ENCODE measurements around the gene SYNJ1.

DNA sequence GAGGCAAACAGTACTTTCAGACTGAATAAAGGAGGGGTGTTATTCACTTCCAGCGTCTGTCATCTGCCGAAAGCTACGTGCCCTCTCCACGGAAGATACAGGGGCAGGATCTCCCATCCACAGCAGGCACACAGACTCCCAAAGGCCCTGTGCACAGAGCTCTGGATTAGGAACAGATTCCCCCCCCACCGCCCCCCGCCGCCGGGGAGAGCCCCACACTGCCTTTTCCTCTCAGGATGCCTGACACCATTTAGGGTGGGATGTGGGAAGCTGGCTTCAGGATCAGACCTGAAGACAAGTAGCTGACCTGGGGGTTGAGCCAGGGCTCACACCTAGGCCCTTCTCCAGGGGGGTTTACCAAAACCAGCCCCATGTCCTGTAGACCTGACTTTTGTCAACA lies 134.1 kb downstream of the SYNJ1 start:
- TF ChIP-seq POLR2A (IDR thresholded peaks at IDR 0.05; ENCODE audit: low read depth, low read length) (no peak), RAD21 (IDR thresholded peaks at IDR 0.05; ENCODE audit: low read length) (no peak), RFX5 (IDR thresholded peaks at IDR 0.05; ENCODE audit: low read depth, low read length) (no peak), BHLHE40 (IDR thresholded peaks at IDR 0.05; ENCODE audit: low read depth, low read length) (no peak), MAFK (IDR thresholded peaks at IDR 0.05; ENCODE audit: low read depth, low read length) (no peak), RCOR1 (IDR thresholded peaks at IDR 0.05; ENCODE audit: insufficient replicate concordance, low read length) (no peak), NFE2L2 (IDR thresholded peaks at IDR 0.05; ENCODE audit: low read depth, low read length) (no peak), FOS (IDR thresholded peaks at IDR 0.05; ENCODE audit: low read depth, low read length) (no peak)
- TF ChIP-seq, protein P1, sequence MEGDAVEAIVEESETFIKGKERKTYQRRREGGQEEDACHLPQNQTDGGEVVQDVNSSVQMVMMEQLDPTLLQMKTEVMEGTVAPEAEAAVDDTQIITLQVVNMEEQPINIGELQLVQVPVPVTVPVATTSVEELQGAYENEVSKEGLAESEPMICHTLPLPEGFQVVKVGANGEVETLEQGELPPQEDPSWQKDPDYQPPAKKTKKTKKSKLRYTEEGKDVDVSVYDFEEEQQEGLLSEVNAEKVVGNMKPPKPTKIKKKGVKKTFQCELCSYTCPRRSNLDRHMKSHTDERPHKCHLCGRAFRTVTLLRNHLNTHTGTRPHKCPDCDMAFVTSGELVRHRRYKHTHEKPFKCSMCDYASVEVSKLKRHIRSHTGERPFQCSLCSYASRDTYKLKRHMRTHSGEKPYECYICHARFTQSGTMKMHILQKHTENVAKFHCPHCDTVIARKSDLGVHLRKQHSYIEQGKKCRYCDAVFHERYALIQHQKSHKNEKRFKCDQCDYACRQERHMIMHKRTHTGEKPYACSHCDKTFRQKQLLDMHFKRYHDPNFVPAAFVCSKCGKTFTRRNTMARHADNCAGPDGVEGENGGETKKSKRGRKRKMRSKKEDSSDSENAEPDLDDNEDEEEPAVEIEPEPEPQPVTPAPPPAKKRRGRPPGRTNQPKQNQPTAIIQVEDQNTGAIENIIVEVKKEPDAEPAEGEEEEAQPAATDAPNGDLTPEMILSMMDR (conservative IDR thresholded peaks at IDR 0.05; ENCODE audit: low read depth, low read length), result no peak
- TF ChIP-seq, protein P2, sequence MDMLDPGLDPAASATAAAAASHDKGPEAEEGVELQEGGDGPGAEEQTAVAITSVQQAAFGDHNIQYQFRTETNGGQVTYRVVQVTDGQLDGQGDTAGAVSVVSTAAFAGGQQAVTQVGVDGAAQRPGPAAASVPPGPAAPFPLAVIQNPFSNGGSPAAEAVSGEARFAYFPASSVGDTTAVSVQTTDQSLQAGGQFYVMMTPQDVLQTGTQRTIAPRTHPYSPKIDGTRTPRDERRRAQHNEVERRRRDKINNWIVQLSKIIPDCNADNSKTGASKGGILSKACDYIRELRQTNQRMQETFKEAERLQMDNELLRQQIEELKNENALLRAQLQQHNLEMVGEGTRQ (IDR thresholded peaks at IDR 0.05; ENCODE audit: low read depth, low read length), result no peak
